ENCODE data around the gene POU2F2.
A peak's percentile ranks its signal among the peaks of the same experiment; 100 is the strongest.

The POU2F2 gene

GRCh38 chr19:42132030-42132628 lies at the start of gene POU2F2:
TSS of gene POU2F2 (minus strand) at chr19:42132446. CDS start at chr19:42132411, 35 bp downstream.
- peak; percentile 89 for DNase-seq (ENCODE audit: low spot score)

GRCh38 chr19:42178791-42179674 lies 46.8 kb upstream of the POU2F2 start:
- peak; percentile 68 for DNase-seq (ENCODE audit: low spot score)

- DNase-seq (ENCODE audit: low spot score) = no peak
Observed at GRCh38 chr19:42177686-42178019, 45.4 kb upstream of the POU2F2 start.

DNA sequence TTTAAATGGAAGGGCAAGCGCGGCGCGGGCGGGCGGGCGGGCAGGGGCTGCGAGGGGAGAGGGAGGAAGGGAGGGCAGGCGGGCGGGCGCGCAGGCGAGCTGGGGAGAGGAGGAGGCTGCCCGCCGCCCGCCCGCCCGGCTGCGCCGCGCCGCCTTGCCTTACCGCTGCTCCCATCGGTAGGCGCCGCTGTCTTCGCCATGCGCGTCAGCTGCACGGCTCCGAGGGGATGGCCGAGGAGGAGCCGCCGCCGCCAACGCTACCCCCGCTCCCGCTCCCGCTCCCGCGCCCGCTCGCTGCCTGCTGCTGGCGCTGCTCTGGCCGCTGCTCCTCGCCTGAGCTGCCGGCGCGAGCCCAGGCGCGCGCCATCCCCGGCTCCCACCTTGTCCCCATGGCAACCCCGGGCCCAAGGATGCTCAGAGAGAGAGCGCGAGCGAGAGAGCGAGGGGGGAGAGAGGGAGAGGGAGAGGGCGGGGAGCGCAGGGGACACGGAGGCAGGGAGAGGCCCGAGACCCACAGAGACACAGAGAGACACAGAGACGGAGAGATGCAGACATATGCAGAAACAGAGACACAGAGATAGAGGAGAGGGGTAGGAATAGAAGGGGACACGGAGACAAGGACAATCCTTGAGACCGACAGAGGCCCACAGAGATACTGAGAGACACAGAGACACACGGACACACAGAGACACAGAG lies 44.9 kb upstream of the POU2F2 start:
- DNase-seq (ENCODE audit: low spot score) = peak; percentile 80

- DNase-seq (ENCODE audit: low spot score) = no peak
Observed at GRCh38 chr19:42176649-42176989, 44.4 kb upstream of the POU2F2 start.

GRCh38 chr19:42175952-42176648 lies 43.9 kb upstream of the POU2F2 start:
- DNase-seq (ENCODE audit: low spot score) = no peak

- no peak for DNase-seq (ENCODE audit: low spot score)
Observed at GRCh38 chr19:42174958-42175734, 42.9 kb upstream of the POU2F2 start.

GRCh38 chr19:42174188-42174587 lies 41.9 kb upstream of the POU2F2 start:
- no peak for DNase-seq (ENCODE audit: low spot score)

DNA sequence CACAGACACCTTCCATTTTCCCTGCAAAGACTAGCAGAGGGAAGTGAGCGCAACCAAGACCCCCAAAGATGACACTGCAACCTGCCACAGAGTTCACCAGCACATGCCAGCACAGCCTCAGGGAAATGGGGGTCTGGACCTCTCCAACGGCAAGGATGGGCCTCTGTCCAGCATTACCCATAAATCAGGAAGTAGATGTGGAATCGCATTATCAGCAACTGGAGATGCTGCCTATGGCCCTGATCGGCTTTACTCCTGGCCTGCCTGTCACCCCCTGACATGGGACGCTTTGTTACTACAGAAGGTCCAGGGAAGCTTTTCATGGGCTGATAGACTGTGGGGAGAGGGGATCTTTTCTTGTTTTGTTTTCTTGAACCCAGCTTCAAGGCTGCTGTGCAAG lies 41.4 kb upstream of the POU2F2 start:
- no peak for DNase-seq (ENCODE audit: low spot score)

DNA sequence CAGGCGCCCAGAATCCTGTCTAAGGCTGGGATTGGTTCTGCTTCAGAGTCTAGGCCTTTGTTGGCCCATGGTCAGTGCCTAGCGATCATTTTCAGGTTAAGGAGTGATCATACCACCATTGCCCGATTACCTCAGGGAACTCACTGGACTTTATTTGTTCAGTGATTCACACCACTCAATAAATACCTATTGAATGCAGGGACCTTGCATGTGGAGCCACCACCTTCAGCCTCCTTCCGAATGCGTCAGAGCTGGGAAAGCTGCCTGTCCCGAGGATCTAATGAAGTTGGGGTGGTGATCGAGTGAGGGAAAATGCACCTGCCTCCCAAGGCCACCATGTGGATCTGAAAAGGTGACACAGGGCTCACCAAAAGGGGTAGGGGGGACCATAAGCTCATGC lies 40.0 kb upstream of the POU2F2 start:
- no peak for DNase-seq (ENCODE audit: low spot score)

DNA sequence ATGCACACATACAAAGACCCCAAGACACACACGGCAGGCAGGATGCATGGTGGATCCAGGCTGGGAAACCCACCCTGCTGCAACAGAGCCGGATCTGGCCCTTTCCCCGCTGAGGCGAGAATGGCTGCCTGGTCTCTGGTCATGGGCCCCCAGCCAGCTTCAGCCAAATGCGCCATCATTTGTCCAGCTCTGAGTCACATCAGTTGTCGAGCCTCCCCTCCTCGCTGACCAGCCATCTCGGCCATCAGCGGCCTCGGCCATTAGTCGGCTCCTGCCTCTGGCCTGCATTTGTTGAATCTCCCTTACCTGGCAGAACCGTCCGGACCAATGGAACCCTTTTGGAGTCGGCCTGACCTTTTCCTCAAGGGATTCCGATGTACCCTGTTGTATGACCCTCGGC lies 38.5 kb upstream of the POU2F2 start:
- DNase-seq (ENCODE audit: low spot score) = no peak

DNA sequence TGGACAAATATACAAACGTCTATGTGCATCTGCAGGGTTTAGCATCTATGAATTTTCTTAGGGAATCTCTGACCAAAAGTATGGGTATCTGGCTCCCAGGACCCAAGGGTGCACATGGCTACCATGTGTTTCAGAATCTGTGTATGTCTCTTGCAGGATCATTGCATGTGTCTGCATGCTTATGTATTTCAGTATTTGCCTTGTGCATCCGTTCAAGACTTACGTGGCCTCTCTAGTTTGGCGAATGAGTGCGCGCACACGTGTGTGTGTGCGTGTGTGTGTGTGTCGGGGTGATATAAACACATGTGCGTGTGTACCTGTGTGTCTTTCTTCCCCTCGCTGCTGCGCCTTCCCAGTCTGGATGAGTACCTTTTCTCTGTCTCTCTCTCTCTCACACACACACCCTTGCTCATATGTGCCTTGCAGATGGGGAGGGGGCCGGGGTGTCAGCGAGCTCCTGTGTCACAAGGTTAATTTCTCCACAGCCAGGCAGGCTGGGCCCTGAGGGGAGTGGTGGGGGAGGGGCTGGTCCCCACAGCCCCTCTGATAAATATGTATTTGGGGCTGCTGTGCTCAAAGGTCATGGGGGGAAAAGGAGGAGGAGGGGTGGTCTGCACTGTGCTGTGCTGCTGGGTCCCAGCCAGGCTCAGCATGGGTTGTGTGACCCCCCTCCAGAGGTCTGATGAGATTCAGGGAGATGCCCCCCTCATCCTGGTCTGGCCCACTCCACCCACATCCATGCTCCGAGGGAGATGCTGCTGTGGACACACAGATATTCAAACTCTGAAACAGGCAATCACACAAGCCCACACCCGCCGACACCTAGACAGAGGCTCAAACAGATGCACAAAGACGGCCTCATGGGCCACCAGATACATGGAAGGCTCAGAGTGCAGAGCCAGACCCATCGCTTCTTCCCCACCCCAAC lies 37.5 kb upstream of the POU2F2 start:
- DNase-seq (ENCODE audit: low spot score) = no peak

- DNase-seq (ENCODE audit: low spot score) = no peak
Observed at GRCh38 chr19:42168206-42168605, 36.0 kb upstream of the POU2F2 start.

GRCh38 chr19:42166316-42166715 lies 34.1 kb upstream of the POU2F2 start:
- no peak for DNase-seq (ENCODE audit: low spot score)

DNA sequence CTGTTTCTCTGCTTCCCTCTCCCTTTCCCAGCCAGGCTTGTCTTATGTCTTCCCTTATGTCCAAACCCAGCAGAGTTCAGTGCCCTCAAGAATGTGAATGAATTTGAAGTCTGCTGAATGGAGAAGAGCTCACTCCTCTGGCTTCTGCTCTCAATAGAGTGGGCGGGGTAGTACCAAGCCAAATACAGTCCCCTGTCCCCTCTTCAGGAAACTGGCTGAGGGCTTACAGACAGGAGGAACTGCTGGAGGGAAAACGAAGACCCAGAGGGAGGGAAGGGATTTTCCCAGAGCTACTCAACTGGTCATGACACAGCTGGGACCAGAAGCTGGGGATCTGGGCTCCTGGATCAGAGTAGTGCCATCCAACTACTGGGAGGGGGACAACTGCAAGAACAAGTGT lies 32.9 kb upstream of the POU2F2 start:
- no peak for DNase-seq (ENCODE audit: low spot score)

DNA sequence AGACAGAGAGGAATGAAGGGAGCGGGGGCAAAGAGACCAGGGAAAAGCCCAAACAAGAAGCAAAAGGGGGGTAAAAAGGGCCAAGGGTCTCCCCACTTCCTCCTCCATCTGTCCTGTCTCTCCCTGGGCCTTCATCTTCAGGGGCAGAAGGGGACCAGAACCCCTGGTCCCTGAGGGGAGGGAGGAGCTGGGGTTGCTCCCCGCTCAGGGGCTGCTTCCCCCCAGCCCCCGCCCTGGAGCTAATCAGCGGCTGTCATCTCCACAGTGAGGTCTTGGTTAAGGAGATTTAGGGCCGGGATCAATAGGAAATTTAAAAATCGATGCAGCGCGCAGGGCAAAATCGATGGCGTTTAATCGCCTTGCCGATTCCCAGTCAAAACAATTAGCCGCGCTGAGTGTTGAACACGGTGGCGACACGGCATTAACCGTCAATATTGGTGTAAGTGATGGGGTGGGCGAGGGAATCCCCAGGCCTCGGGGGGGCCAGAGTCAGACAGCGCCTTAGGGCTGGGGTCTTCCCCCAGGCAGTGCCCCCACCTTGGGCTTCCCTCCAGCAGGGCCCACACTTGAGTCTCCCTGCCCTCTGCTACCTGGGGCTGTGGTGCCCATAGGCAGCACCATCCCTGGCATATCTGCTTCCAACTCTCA lies 29.5 kb upstream of the POU2F2 start:
- DNase-seq (ENCODE audit: low spot score) = no peak

- DNase-seq (ENCODE audit: low spot score) = no peak
Observed at GRCh38 chr19:42159942-42160341, 27.7 kb upstream of the POU2F2 start.

DNA sequence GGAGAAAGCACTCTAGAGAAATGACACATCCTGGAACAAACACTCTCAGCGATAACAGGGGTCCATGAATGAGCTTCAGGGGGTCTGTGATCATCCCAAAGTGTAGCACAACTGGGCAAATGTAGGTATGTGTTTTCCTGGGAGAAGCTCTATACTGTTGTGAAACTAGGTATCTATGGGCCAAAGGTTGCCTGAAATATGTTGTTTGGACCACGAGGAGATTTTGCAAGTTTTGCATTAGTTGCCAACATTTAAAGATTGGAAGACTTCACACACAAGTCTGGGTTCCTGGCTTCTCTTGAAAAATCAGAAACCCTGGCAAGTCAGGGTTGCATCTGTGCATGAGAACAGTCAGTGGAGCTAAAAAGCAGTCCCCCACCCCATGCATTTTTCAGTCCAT lies 26.7 kb upstream of the POU2F2 start:
- no peak for DNase-seq (ENCODE audit: low spot score)

DNA sequence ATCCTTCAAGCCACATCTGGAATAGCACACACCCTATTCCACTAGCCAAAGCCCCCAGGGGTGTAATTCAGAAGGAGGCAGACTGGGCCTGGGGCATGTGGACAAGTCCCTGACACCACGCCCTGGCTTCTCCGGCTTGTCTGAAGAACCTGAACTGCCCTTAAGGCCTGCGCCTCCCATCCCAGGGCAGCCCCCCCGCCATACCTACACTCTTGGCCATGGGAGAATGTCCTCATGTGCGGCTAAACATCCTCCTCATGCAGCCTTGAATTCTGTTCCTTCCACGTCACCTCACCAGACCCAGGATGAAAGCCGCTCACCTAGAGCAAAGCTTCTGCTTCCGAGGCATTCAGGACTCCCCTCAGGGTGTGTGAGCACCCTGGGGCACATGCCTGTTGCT lies 24.3 kb upstream of the POU2F2 start:
- no peak for DNase-seq (ENCODE audit: low spot score)

DNA sequence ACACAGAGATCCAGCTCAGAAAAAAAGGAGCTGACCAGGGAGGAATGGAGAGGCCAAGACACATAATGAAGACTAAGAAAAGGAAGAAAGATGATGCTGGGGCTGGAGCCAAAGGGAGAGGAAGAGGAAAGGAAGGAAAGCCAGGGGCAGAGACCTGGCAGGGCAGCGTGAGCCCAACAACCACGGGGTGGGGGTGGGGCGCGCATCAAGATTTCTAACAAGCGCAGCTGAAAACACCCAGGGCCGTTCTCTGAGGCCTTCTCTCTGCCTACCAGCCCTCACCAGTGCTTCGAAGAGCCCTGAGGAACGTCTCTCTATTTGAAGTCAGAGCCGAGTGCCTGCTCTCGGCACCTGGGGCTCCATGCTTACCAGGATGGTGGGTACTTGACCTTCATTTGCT lies 23.6 kb upstream of the POU2F2 start:
- DNase-seq (ENCODE audit: low spot score) = no peak

All from NAMALWA (cell line).